DND-41 (cell line): ENCODE results near the gene CBX7.

Experiments used
- EZH2 ChIP-seq: IDR thresholded peaks from 3 replicates; pipeline ENCODE4 v1.6.1; 2012; ENCODE audit warnings: borderline replicate concordance, low read depth, mild to moderate bottlenecking, moderate library complexity, low read length, inconsistent platforms; ENCODE audit not compliant: severe bottlenecking
- TF ChIP-seq, protein P1 (sequence below): IDR thresholded peaks from 2 replicates; pipeline ENCODE4 v1.5.1; 2012; ENCODE audit warnings: borderline replicate concordance, low read length, moderate library complexity, mild to moderate bottlenecking; ENCODE audit not compliant: poor library complexity, severe bottlenecking; ENCODE audit errors: extremely low read depth

DNA sequence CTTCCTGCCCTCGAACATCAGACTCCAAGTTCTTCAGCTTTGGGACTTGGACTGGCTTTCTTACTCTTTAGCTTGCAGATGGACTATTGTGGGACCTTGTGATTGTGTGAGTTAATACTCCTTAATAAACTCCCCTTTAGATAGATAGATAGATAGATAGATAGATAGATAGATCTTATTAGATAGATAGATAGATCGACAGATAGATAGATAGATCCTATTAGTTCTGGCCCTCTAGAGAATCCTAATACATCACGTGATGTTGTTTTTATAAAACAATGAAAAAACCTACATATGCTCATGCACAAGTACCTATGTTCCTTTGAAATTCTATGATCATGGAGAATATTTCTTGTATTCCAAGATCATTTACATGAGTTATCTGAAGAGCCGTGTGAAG, 31.5 kb downstream of the CBX7 start:
- TF ChIP-seq, protein P1, sequence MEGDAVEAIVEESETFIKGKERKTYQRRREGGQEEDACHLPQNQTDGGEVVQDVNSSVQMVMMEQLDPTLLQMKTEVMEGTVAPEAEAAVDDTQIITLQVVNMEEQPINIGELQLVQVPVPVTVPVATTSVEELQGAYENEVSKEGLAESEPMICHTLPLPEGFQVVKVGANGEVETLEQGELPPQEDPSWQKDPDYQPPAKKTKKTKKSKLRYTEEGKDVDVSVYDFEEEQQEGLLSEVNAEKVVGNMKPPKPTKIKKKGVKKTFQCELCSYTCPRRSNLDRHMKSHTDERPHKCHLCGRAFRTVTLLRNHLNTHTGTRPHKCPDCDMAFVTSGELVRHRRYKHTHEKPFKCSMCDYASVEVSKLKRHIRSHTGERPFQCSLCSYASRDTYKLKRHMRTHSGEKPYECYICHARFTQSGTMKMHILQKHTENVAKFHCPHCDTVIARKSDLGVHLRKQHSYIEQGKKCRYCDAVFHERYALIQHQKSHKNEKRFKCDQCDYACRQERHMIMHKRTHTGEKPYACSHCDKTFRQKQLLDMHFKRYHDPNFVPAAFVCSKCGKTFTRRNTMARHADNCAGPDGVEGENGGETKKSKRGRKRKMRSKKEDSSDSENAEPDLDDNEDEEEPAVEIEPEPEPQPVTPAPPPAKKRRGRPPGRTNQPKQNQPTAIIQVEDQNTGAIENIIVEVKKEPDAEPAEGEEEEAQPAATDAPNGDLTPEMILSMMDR, result no peak
- no peak for TF ChIP-seq EZH2
